Measurements from ENCODE around the gene TRAF3IP3. TPM values are rescaled to one million over a fixed set of nuclear protein-coding genes. Genes with fewer than 3 reads are reported as not detected.

Gene TRAF3IP3
- total and polyA plus RNA-seq, 2 donors (not counting 1 experiment from before 2014, with no cell fraction given): 262 to 344 TPM

GRCh38 chr1:209769971-209770370, 14.1 kb downstream of the TRAF3IP3 start:
- Mint-ChIP-seq H3K27me3 (no peaks in the 10 kb centered on the region), H3K4me3 (no peak overlapping the region), H3K9me3 (ENCODE audit: insufficient read depth) (no peaks in the 10 kb centered on the region), H3K4me1 (peaks cover 28% of the 10 kb centered on the region), H3K27ac (no peak overlapping the region)
- H2AFZ ChIP-seq (ENCODE audit: insufficient read depth, low read depth, low read length, poor library complexity, severe bottlenecking): peak overlapping the region; percentile 44
- H3K4me1 ChIP-seq (ENCODE audit: control insufficient read depth in 2 of 2, insufficient read depth in 2 of 2, low read length in 2 of 2): peaks cover 71 to 87% of the 10 kb centered on the region in 2 donors
- no peak for DNase-seq
- 33% methylated on average over 1 of the region's 7 CpGs for WGBS (ENCODE audit: insufficient coverage)
- ChIA-PET POLR2A (interaction anchor here (1.2 to 4.2 kb wide), 3 partner anchors 14 to 18 kb away, joined by 6 to 40 read pairs (median 9); partner anchors contain the start of genes C1orf74 and TRAF3IP3), CTCF (interaction anchor here (0.9 to 5.3 kb wide), 11 partner anchors 8 to 194 kb away, joined by 3 to 48 read pairs (median 5); partner anchors contain the start of genes C1orf74 and TRAF3IP3)
- H3K27me3 ChIP-seq (replicated peaks in 1 of 4; ENCODE audit: control extremely low read depth in 1 of 4, control insufficient read depth in 3 of 4, insufficient read depth in 4 of 4, low read length in 3 of 4): no peaks in the 10 kb centered on the region
- H3K27ac ChIP-seq (ENCODE audit: low read length in 2 of 2): peak overlapping the region; percentile 50 to 87
- peak overlapping the region; percentile 58 to 83 (median 68) for H3K4me3 ChIP-seq (ENCODE audit: control extremely low read depth in 1 of 5, extremely low read depth in 1 of 5, insufficient read depth in 1 of 5, low read depth in 2 of 5, low read length in 4 of 5)
- intact Hi-C loops (cut with micrococcal nuclease): loop anchor here (1.0 to 5.0 kb wide), 2 partner anchors 14 to 57 kb away; partner anchors contain the start of genes C1orf74 and UTP25
- H3K9ac ChIP-seq (ENCODE audit: low read length): peak overlapping the region; percentile 77
- no peak for ATAC-seq (ENCODE audit: low read depth)
- TF ChIP-seq, protein P1, sequence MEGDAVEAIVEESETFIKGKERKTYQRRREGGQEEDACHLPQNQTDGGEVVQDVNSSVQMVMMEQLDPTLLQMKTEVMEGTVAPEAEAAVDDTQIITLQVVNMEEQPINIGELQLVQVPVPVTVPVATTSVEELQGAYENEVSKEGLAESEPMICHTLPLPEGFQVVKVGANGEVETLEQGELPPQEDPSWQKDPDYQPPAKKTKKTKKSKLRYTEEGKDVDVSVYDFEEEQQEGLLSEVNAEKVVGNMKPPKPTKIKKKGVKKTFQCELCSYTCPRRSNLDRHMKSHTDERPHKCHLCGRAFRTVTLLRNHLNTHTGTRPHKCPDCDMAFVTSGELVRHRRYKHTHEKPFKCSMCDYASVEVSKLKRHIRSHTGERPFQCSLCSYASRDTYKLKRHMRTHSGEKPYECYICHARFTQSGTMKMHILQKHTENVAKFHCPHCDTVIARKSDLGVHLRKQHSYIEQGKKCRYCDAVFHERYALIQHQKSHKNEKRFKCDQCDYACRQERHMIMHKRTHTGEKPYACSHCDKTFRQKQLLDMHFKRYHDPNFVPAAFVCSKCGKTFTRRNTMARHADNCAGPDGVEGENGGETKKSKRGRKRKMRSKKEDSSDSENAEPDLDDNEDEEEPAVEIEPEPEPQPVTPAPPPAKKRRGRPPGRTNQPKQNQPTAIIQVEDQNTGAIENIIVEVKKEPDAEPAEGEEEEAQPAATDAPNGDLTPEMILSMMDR (IDR thresholded peaks at IDR 0.05): no peak
- TF ChIP-seq EZH2 (IDR thresholded peaks at IDR 0.05; ENCODE audit: borderline replicate concordance, insufficient read depth, low read depth, low read length, poor library complexity, severe bottlenecking): no peak
- peaks cover 2 to 53% of the 10 kb centered on the region in 2 experiments for H3K36me3 ChIP-seq (replicated peaks in 1 of 2; ENCODE audit: control extremely low read depth in 1 of 2, control insufficient read depth in 1 of 2, extremely low read depth in 1 of 2, insufficient read depth in 2 of 2, low read length in 1 of 2)
- H3K4me2 ChIP-seq (replicated peaks; ENCODE audit: low read depth, low read length, poor library complexity, severe bottlenecking): peak overlapping the region; percentile 71
- peaks cover 67% of the 10 kb centered on the region for H3K79me2 ChIP-seq (ENCODE audit: control insufficient read depth, insufficient read depth, low read length)
- no peaks in the 10 kb centered on the region for H3K9me3 ChIP-seq (ENCODE audit: control extremely low read depth in 1 of 3, control insufficient read depth in 2 of 3, insufficient read depth in 1 of 3, low read length in 2 of 3)
- H4K20me1 ChIP-seq (ENCODE audit: control insufficient read depth, insufficient read depth, low read length, poor library complexity, severe bottlenecking): peaks cover 19% of the 10 kb centered on the region

- Histone ChIP-seq H3K27ac (ENCODE audit: low read length in 2 of 2) (no peak overlapping the region), H3K27me3 (replicated peaks in 1 of 4; ENCODE audit: control extremely low read depth in 1 of 4, control insufficient read depth in 3 of 4, insufficient read depth in 4 of 4, low read length in 3 of 4) (no peaks in the 10 kb centered on the region), H3K9ac (ENCODE audit: low read length) (peak overlapping the region; percentile 77), H3K79me2 (ENCODE audit: control insufficient read depth, insufficient read depth, low read length) (peaks cover 66% of the 10 kb centered on the region), H3K4me1 (ENCODE audit: control insufficient read depth in 2 of 2, insufficient read depth in 2 of 2, low read length in 2 of 2) (peaks cover 79 to 95% of the 10 kb centered on the region in 2 donors), H4K20me1 (ENCODE audit: control insufficient read depth, insufficient read depth, low read length, poor library complexity, severe bottlenecking) (peaks cover 24% of the 10 kb centered on the region), H3K4me2 (replicated peaks; ENCODE audit: low read depth, low read length, poor library complexity, severe bottlenecking) (peak overlapping the region; percentile 71), H3K9me3 (ENCODE audit: control extremely low read depth in 1 of 3, control insufficient read depth in 2 of 3, insufficient read depth in 1 of 3, low read length in 2 of 3) (no peaks in the 10 kb centered on the region), H3K36me3 (replicated peaks in 1 of 2; ENCODE audit: control extremely low read depth in 1 of 2, control insufficient read depth in 1 of 2, extremely low read depth in 1 of 2, insufficient read depth in 2 of 2, low read length in 1 of 2) (peaks cover 2 to 55% of the 10 kb centered on the region in 2 experiments), H3K4me3 (ENCODE audit: control extremely low read depth in 1 of 5, extremely low read depth in 1 of 5, insufficient read depth in 1 of 5, low read depth in 2 of 5, low read length in 4 of 5) (peak overlapping the region in 4 of 5 experiments; percentile 58 to 79 (median 64)), H2AFZ (ENCODE audit: insufficient read depth, low read depth, low read length, poor library complexity, severe bottlenecking) (no peak overlapping the region)
- ATAC-seq (ENCODE audit: low read depth): no peak
- no peak for DNase-seq
- Mint-ChIP-seq H3K27me3 (no peaks in the 10 kb centered on the region), H3K9me3 (ENCODE audit: insufficient read depth) (no peaks in the 10 kb centered on the region), H3K27ac (no peak overlapping the region), H3K4me3 (no peak overlapping the region), H3K4me1 (peaks cover 28% of the 10 kb centered on the region)
- ChIA-PET POLR2A (no interaction called here), CTCF (interaction anchor here (1.4 to 3.8 kb wide), 2 partner anchors 12 to 14 kb away, joined by 5 to 20 read pairs; partner anchors contain the start of gene C1orf74)
- TF ChIP-seq, protein P1 (IDR thresholded peaks at IDR 0.05): no peak
- TF ChIP-seq EZH2 (IDR thresholded peaks at IDR 0.05; ENCODE audit: borderline replicate concordance, insufficient read depth, low read depth, low read length, poor library complexity, severe bottlenecking): no peak
- intact Hi-C loops (cut with micrococcal nuclease): no loop called here
- 96% methylated on average over 16 of the region's 17 CpGs for WGBS (ENCODE audit: insufficient coverage)
Observed at GRCh38 chr1:209770636-209771415, 15.0 kb downstream of the TRAF3IP3 start.
